Activated CD4-positive, alpha-beta T cell treated with anti-CD3 and anti-CD28 coated beads, Interleukin-2, Interleukin-4, amounts not matched to agents 100 ng/mL and 50 ng/mL, durations not matched to agents 16 hours and 8 hours (primary cell): ENCODE data around the gene TESMIN.
A peak's percentile ranks its signal among the peaks of the same experiment; 100 is the strongest.

Experiments used
- DNase-seq: peaks from one replicate; pipeline ENCODE4 v3.0.0-alpha.2; 2020; ENCODE audit warnings: low spot score

The TESMIN gene

DNA sequence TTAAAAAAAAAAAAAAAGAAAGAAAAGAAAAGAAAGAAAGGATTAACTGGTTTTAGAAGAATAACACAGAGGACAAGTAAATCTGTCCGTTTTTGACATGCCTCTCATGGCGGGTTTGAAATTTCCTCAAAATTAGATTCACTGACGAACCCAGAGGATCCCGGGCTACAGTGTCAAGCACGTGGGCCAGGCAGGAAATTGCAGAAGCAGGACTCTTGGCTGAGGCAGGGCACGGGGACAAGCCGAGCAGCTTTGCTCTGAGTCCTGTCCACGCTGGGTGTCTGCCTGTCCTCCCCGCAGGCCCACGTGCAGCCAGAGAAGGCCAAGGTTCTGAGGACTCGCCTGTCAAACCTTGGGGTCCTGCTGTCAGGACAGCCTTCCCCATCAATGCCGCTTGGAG, 42.3 kb downstream of the TESMIN start:
- no peak for DNase-seq

DNA sequence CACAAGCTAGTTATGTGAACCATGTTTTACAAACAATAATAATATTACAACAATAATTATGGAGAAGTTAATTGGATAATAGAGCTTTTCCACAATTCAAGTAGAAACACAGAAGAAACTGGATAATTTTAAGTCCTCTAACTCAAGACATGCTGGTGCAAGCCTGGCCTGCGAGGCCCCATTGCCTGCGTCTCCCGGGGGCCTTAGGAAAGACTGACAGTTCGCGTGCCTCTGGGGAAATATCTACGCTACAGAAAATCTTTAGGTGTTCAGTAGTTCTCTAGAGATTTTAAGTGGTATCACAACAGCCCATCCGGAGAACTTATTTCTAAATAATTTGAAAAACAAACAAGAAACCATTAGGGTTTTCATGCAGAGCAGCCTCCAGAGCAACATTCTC, 43.8 kb downstream of the TESMIN start:
- no peak for DNase-seq

DNA sequence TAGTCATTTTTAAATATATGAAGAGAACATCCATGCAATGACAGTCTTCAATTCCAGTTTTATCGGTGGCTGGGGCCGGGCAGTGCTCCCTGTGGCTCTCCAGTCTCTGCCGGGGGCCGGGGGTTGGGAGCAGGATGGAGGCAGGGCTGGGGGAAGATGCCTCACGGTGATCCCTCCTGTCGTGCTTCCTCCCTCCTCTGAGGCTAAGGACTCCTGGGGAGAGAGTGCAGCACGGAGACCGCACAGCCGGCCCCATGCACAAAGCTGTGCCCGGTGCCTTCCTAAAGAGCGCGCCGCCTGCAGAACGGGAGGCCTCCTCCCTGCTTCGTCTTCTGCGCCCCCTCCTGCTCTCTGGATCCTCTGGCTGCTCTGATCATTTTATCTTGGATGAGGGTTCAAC, 46.4 kb downstream of the TESMIN start:
- DNase-seq, result no peak

DNA sequence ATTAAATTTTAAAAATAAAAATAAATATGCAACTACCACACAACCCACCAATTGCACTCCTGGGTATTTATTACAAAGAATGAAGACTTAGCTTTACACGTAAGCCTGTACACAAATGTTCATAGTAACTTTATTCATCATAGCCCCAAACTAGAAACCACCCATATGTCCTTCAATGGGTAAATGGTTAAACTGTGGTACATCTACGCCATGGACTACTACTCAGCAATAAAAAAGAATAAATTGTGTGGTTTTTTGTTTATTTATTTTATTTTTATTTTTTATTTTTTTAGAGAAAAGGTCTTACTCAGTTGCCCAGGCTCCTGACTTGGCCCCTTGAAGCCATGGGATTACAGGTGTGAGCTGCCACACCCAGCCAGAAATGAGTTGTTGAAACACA, 52.3 kb downstream of the TESMIN start:
- DNase-seq, result no peak

DNA sequence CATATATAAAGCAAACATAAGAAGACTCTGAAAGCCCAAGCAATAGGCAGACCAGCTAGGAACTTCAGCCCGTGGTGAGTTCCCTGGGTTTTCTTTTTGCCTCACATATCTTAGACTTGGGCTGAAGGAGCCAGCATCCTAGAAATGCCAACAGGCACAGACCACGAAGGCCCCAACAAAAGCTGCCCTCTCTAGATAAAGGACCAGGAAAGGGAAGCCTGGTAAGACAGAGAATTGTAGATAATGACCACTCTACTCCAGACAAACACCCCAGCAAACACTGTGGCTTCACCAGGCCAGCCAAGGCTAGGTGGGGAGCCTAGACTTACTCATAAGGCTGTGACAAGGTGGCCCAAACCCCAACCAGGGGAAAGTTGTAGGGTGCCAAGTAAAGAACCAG, 55.8 kb downstream of the TESMIN start:
- no peak for DNase-seq

DNA sequence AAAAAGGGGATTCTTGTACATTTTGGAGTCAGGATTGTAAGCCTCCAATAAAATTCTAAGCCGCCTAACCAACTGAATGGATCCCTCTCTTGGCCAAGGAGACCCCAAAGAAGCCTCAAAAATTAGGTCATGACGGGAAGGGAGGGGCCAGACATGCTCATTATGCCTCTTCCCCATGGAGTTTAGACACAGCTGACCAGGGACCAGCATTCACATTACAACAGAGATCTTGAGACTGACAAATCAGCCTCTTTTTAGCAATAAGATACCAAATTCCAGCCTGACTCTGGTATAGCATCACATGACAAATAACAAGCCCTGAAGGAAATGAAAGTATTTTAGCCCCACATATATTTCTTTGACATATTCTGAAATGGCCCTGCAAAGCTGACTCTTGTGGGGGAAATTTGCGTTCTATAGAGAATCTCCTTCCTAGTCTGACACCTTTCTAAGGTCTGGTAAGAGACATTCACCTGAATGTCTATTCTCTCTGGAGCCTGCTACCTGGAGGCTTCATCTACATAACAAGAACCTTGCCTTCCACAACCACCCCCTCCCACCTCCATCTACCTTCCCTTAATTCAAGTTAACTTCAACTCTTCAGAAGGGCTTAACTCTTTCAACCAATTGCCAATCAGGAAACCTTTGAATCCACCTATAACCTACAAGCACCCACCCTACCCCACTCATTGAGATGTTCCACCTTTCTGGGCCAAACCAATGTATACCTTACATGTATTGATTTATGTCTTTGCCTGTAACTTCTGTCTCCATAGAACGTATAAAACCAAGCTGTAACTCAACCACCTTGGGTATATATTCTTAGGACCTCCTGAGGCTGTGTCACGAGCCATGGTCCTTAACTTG, 56.7 kb downstream of the TESMIN start:
- no peak for DNase-seq

DNA sequence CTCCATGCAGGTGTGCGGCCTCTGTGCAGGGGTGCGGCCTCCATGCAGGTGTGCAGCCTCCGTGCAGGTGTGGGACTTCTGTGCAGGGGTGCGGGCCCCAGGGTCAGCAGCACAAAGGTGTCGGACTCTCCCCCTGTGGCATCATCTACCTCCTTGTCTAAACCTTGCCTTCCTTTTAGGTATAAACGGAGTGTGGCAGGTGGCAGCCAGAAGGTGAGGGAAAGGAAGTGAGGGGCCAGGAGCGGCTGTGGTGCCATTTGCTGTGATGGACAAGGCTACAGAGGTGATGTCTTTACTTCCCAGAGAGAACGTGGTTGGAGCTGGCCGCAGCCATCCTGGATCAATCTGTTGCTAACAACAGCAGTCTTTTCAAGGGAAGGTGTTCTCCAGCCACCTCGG, 57.8 kb downstream of the TESMIN start:
- DNase-seq, result no peak

DNA sequence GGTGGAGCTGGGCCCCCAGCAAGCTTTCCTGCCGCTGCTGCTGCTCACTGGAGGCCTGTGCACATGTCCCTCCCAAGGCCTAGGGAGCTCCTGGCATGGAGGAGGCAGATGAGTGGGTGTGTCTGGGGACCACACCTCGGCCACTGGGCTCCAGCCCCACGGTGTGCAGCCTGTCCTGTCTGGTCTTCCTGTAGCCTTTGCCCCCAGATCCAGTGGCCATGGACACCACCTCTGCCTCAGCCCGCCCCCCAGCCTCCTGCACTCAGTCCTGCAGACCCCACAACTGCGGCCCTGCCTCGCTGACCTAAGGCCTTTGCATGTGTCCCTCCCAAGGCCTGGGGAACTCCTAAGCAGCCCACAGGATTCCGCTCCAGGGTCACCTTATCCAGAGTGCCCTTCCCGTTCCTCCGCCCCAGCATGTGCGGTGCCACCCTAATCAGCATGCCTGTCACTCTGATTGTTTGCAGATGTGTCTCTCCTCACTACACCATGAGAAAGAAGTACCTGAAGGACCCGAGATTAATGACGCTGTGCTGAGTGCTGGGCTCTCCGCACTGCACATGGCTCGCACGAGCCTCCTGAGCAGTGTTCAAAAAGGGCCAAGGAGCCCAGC, 58.3 kb downstream of the TESMIN start:
- DNase-seq, result no peak

DNA sequence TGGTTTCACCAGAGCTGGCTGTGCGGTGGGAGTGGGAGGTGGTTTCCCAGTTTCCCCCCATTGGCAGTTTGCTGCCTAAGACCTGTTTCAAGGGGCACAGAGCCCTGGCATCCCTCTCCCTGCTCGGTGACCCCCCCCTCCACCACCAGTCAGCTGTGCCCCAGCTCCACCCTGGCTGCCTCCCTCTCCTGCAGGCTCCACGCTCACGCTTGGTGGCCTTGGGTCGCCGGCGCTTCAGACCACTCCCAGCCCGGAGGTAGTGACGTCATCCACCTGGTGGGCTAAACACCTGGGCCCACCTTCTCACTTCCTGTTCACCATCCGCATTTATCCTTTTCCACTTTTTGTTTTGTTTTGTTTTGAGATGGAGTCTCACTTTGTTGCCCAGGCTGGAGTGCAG, 59.2 kb downstream of the TESMIN start:
- no peak for DNase-seq

DNA sequence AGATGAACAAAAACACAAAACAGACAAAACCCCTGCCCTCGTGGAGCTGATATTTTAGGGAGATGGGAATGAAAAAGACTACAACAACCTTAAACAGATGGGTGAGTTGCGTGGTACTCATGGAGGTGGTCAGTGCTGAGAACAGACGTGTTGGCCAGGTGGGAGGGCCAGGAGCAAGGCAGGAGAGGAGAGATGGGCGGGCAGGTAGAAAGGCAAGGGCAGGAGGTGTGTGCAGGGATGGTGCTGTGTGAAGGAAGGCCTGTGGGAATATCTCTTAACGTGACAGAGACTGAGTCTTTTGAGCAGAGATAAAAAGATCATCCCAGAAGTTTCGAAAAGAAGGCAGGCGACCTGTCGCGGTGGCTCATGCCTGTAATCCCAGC, 59.9 kb downstream of the TESMIN start:
- no peak for DNase-seq

DNA sequence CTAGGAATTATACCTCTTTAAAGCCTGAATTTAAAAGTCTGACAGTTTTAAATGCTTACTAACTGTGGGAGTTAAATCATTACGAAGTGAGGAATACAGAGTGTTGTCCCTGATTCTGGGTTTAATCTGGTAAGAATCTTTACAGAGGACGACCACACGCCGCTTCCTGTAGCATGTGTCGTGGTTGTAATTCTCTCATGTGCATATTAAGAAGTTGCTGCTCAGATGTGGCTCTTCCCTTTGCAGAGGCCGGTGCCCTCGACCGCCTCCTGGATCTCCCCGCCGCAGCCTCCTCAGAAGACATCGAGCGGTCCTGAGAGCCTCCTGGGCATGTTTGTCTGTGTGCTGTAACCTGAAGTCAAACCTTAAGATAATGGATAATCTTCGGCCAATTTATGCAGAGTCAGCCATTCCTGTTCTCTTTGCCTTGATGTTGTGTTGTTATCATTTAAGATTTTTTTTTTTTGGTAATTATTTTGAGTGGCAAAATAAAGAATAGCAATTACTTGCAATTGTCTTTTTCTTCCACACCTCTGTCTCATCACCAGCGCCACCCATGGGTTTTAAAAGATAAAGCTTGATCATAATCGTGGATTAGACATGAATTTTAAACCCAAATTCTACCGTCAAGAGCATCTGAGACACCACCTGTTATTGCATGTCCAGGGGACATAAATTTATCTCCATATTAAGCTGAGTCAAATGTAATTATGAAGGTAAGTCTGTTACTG, 60.5 kb downstream of the TESMIN start:
- DNase-seq, result peak; percentile 11

DNA sequence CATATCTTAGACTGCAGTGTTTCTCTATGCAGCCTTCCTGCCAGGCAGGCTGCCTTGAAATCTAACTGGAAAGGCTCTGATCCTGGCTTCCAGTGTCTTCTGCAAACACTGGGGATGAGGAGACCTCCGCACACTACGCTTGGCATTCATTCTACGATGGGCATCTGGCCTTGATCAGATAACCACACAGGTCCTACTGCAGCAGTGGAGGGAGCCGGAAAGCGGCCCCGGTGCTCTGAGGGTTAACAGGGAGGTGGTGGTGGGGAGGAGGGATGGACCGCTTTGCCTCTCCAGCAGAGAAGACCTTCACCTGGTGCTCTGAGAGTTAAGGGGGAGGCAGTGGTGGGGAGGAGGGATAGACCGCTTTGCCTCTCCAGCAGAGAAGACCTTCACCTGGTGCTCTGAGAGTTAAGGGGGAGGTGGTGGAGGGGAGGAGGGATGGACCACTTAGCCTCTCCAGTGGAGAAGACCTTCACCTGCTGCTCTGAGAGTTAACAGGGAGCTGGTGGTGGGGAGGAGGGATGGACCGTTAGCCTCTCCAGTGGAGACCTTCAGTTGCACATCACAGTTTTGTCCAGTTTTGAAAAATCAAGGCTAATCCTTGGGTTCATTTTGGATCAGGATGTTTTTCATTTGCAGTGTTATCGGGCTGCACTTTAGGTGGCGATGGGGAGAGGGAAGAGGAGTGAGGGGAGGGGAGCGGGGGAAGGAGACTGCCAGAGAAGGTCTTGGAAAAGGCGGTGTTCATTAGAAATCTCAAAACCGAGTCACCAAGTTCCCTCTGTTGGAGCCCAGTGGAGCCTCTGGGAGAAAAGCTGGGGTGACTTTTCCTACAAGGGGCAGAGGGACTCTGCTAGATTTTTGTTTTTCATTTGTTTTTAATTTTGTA, 61.3 kb downstream of the TESMIN start:
- DNase-seq, result no peak

DNA sequence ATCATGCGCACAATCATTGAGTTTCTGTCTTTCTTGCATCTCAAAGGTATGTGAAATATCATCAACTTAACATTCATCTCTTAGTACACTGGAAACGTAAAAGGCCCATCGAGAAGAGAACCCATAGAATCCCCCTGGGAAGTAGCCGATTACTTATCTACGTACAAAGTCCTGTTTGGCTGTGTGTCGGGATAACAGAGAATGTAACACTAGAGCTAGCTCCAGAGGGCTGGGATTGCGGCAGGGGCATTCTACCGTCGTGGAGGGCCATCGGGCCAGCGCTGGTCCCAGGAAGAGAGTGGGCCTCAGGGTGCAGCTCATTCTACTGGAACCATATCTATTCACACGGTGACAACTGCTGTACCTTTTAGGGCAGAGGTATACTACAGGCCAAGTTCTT, 62.4 kb downstream of the TESMIN start:
- DNase-seq, result no peak

DNA sequence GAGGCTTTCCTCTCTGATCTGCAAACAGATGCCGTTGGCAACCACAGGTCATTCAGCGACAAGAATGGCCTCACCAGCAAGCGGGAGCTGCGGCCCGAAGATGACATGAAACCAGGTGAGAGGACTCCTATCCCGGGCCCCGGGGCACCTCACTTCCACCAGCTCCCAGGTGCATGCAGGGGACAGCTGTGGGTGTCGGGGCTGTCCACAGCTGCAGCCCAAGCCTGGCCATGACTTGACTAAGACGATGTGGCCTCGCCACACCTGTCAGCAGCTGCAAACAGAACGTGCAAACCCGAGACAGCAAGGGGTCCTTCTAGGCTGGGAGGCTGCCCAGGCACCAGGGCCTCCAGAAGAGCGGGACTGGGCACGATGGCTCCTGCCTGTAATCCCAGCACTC, 63.3 kb downstream of the TESMIN start:
- DNase-seq, result no peak

DNA sequence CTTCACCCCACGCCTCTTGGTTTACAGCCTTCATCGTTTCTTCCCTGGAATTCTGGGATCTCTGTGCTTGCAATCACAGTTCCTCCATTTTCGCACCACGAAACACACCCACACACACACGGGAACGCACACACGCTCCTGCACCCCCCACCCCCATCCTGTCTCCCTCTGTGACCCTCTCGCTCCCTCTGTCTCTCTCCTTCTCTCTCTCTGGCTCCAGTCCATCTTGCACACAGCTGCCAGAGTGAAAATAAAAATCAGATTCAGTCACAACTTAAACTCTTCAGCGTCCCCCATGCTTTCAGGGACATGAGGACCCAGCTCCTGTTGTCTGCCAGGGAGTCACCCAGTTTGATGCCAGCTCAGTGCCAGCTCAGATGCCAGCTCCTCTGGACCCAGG, 64.0 kb downstream of the TESMIN start:
- no peak for DNase-seq

DNA sequence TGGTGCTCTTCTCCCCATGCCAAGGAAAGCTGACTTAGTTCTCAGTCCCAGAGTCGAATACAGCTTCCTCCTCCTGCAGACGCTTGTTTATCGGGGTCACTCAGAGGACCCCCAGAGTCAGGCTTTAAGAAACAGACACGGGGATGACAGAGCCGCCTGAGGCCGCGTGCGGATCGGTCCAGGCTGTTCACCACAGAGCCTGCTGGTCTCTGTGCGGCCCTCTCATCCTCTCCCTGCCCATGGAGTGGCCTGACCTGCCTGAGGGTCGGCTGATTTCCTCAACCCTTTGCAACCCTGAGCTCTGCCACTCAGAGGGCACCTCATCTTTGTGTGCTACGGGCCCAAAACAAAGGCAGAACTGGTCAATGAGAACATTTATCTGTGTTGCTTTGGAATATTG, 64.8 kb downstream of the TESMIN start:
- DNase-seq, result no peak

DNA sequence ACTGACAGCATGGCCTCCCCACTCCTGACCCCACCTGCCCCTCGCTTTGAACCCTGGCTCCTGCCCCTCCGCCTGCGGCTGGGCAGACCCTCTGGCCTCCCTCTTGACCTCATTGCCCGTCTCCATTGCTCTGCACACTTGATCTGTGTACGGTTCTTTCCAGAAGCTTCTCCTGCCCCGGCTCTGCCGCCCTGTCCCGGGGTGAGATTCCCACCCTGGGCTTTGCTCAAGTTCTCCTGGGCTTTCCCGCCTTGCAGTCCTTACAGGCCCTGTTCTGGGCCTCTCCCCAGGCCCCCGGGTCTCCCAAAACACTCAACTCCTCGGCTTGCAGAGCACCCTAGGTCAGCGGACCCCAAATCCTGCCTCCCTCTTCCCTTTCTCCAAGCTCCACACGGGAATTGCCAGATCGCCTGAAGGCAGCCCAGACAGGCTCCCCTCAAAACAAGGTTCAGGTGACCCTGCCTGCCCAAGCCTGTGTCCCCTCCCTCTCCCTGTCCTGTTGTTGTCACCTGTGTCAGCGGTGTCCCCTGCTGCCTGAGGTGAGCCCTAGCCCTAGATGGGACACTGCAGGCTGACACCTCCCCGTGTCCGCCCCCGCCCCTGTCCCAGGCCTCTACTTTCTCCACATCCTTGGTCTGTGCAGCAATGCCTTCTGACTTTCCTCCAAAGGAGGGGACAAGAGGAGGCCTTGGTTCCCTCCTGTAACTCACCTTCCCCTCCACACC, 65.5 kb downstream of the TESMIN start:
- DNase-seq, result no peak

DNA sequence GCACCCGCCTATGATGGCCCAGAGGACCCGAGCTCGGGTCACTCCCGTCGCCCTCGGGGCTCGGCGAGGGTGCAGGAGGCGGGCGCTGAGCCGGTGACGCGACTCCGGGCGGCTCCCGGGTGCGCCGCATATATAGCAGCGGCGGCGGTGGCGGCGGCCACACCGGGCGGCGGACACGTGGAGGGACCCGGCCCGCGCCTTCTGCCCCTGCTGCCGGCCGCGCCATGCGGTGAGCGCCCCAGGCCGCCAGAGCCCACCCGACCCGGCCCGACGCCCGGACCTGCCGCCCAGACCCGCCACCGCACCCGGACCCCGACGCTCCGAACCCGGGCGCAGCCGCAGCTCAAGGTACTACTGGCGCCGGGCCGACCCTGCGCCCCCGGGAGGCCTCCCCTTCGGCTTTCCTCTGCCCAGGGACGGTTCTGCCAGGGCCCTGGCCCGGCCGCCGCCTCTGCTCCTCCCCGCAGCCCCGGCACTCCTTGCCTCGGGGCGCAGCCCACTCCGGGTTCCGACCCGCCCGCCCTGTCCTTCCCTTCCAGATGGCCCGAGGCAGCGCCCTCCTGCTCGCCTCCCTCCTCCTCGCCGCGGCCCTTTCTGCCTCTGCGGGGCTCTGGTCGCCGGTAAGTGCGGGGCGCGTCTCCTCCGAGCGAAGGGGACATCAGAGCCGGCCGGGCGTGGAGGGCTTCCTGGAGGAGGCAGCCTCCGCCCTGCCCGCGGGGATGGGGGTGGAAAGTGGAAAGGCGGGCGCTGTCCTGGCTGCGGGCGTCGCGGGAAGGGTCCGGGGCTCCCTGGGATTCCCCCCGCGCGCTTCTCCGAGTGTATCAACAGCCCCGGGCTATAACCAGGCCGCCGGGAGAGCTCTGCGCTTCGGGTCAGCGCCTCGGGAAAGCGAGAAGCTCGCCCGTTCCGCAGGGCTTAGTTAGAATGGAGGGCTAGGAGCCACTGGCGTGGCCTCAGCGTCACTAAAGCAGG, 66.6 kb downstream of the TESMIN start, which contains the start of gene GAL:
Gene GAL (plus strand): TSS at position 160 of the 972 bp plus-strand sequence. CDS start 380 bp downstream, at position 540.
- no peak for DNase-seq

DNA sequence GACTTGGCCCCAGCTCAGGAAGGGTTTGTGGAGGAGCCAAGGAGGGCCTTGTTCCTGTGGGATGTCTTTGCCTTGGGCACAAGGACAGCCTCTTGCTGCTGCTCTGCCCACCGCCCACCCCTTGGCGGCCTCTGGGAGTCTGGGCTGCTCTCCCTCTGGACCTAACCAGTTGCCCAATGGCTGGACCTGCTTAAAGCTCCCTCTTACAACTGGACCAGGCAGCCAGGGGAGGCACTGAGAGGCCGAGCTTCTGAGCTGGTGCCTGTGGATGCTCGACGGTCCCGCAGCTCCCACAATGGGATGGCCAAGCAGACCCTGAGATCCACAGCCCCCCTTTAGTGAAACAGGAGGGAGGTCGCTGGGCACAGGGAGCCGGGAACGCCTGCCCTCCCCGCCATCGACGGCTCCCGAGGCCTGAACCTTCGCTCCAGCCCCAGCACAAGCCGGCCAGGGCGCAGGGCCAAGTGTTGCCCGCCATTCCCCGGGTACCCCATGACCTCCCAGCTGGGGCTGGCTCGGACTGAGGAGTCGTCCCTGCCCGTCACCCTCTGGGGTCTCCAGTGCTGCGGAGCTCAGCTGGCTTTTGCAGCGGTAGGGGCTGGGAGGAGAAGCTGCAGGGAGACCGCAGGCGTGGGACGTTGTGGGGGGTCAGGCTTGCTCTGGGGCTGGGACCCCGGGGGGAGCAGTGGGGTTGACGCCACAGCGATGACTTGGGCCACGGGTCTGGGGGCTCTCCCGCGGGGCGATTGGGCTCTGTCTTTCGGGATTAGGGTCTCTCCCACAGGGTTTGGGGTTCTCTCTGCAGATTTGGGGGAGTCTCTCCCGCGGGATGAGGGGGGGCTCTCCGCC, 67.6 kb downstream of the TESMIN start:
- DNase-seq, result no peak
